Measurements from ENCODE around the gene B4GALNT3. TPM values are rescaled to one million over a fixed set of nuclear protein-coding genes. Genes with fewer than 3 reads are reported as not detected.

The B4GALNT3 gene
- total RNA-seq, 1 experiment from 2014 or later: 77.9 TPM

DNA sequence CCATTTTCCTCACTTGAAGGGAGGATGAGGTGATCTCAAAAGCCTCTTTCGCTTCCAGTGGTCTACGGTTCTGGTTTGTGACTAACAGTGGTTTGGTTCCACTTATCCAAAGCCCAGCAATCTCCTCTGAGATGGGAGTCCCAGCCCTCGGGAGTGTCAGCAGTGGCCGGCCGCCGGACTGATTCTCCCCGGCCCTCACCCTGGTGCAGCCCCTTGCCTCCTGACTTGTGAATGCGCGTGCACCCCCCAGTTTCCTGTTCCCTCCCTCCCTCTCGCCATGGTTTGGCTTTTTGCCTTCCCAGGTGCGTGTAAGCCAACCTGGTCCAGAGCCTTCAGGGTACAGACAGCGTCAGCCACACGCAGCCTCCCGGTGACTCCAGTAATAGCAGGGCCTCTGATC, 74.5 kb downstream of the B4GALNT3 start:
- intact Hi-C loops (cut with micrococcal nuclease; ENCODE audit: unreplicated experiment): no loop called here
- TF ChIP-seq, protein P1, sequence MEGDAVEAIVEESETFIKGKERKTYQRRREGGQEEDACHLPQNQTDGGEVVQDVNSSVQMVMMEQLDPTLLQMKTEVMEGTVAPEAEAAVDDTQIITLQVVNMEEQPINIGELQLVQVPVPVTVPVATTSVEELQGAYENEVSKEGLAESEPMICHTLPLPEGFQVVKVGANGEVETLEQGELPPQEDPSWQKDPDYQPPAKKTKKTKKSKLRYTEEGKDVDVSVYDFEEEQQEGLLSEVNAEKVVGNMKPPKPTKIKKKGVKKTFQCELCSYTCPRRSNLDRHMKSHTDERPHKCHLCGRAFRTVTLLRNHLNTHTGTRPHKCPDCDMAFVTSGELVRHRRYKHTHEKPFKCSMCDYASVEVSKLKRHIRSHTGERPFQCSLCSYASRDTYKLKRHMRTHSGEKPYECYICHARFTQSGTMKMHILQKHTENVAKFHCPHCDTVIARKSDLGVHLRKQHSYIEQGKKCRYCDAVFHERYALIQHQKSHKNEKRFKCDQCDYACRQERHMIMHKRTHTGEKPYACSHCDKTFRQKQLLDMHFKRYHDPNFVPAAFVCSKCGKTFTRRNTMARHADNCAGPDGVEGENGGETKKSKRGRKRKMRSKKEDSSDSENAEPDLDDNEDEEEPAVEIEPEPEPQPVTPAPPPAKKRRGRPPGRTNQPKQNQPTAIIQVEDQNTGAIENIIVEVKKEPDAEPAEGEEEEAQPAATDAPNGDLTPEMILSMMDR (IDR thresholded peaks at IDR 0.05; ENCODE audit: insufficient read depth in 1 of 2, low read depth in 1 of 2, low read length in 1 of 2, severe bottlenecking in 1 of 2, unreplicated experiment in 1 of 2): no peak
- Mint-ChIP-seq H3K36me3 (ENCODE audit: insufficient read depth, unreplicated experiment) (peaks cover 36% of the 10 kb centered on the region), H3K9me3 (ENCODE audit: unreplicated experiment) (peaks cover 17% of the 10 kb centered on the region), H3K4me1 (ENCODE audit: low read depth, unreplicated experiment) (peaks cover 26% of the 10 kb centered on the region), H3K27ac (ENCODE audit: unreplicated experiment) (peak overlapping the region; percentile 82), H3K4me3 (ENCODE audit: unreplicated experiment) (no peak overlapping the region), H3K27me3 (ENCODE audit: insufficient read depth, unreplicated experiment) (no peaks in the 10 kb centered on the region)
- DNase-seq: no peak
- no peak overlapping the region for H3K4me3 ChIP-seq (ENCODE audit: low read depth, low read length)
- CTCF ChIA-PET: no interaction called here
- POLR2A ChIA-PET: interaction anchor here (1.2 kb wide), 1 partner anchor 14 kb away, joined by 4 read pairs; no protein-coding TSS in a partner anchor
- H3K9me3 ChIP-seq: peaks cover 2% of the 10 kb centered on the region
- no peaks in the 10 kb centered on the region; the same call in 1 of the 2 replicates for H3K36me3 ChIP-seq (ENCODE audit: control insufficient read depth, insufficient read depth, low read length)
- no peaks in the 10 kb centered on the region for H3K27me3 ChIP-seq (replicated peaks; ENCODE audit: control insufficient read depth, insufficient read depth, low read length)
- no TSS peak for BruUV-seq (replicated peaks)
- peaks cover 23% of the 10 kb centered on the region for H3K4me1 ChIP-seq

DNA sequence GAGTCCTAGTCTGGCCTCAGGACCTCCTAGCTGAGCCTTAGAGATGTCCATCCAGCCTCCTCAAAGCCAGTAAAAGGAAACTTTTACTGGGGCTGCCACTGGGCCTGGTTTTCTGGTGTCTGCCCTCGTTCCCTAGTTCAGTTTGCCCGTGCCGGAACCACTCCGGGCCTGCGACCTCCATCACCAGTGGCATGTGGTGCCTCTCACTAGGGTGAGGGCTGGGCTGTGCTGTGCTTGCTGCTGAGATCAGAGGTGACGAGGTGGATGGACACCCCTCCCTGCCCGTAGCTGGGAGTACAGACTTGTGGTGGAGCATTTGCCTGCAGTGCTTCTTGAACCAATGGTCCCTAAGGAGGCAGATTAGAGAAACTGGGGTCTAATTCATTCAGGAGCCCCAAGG, 75.7 kb downstream of the B4GALNT3 start:
- Histone ChIP-seq H3K4me3 (ENCODE audit: low read depth, low read length) (no peak overlapping the region), H3K9me3 (no peaks in the 10 kb centered on the region), H3K36me3 (ENCODE audit: control insufficient read depth, insufficient read depth, low read length) (no peaks in the 10 kb centered on the region; the same call in 1 of the 2 replicates), H3K4me1 (peaks cover 23% of the 10 kb centered on the region), H3K27me3 (replicated peaks; ENCODE audit: control insufficient read depth, insufficient read depth, low read length) (no peaks in the 10 kb centered on the region)
- Mint-ChIP-seq H3K27me3 (ENCODE audit: insufficient read depth, unreplicated experiment) (no peaks in the 10 kb centered on the region), H3K4me3 (ENCODE audit: unreplicated experiment) (no peak overlapping the region), H3K4me1 (ENCODE audit: low read depth, unreplicated experiment) (peaks cover 30% of the 10 kb centered on the region), H3K27ac (ENCODE audit: unreplicated experiment) (peak overlapping the region; percentile 82), H3K9me3 (ENCODE audit: unreplicated experiment) (peaks cover 10% of the 10 kb centered on the region), H3K36me3 (ENCODE audit: insufficient read depth, unreplicated experiment) (peaks cover 44% of the 10 kb centered on the region)
- TF ChIP-seq, protein P1 (IDR thresholded peaks at IDR 0.05; ENCODE audit: insufficient read depth in 1 of 2, low read depth in 1 of 2, low read length in 1 of 2, severe bottlenecking in 1 of 2, unreplicated experiment in 1 of 2): no peak
- ChIA-PET POLR2A (interaction anchor here (0.7 kb wide), 1 partner anchor 101 kb away, joined by 3 read pairs; no protein-coding TSS in a partner anchor), CTCF (interaction anchor here (0.6 kb wide), 1 partner anchor 9 kb away, joined by 3 read pairs; no protein-coding TSS in a partner anchor)
- intact Hi-C loops (cut with micrococcal nuclease; ENCODE audit: unreplicated experiment): no loop called here
- no peak for DNase-seq
- no TSS peak for BruUV-seq (replicated peaks)

DNA sequence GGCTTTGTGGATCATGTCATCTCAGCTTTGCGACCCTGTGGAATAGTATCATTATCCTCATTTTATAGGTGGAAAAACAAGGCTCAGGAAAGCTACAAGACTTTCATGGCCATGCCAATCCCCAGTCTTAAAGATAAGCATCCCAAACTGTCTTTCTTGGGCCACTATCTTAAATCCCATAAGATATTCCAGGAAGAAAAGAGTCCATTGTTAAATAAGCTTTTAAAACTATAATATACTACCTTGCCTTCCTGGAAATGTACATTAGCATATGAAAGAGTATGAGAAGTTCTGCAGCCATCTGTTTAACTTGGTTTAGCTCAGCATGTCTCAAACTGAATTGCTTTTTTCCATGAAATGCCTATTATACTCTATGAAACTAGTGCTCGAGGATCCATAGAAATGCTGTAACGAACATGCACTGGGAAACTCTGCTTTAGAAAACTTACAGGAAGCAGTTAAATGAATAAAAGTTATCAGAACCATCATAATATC, 77.1 kb downstream of the B4GALNT3 start:
- no peak overlapping the region for H3K4me3 Mint-ChIP-seq (ENCODE audit: unreplicated experiment)
- intact Hi-C loops (cut with micrococcal nuclease; ENCODE audit: unreplicated experiment): no loop called here
- POLR2A ChIA-PET: interaction anchor here (0.5 kb wide), 1 partner anchor 33 kb away, joined by 5 read pairs; no protein-coding TSS in a partner anchor

More for the DNA sequence above, 77.1 kb downstream of the B4GALNT3 start:
- H3K36me3 Mint-ChIP-seq (ENCODE audit: insufficient read depth, unreplicated experiment): peaks cover 47% of the 10 kb centered on the region
- Histone ChIP-seq H3K4me1 (peaks cover 30% of the 10 kb centered on the region), H3K36me3 (ENCODE audit: control insufficient read depth, insufficient read depth, low read length) (no peaks in the 10 kb centered on the region; the same call in none of the 2 replicates), H3K4me3 (ENCODE audit: low read depth, low read length) (no peak overlapping the region), H3K27me3 (replicated peaks; ENCODE audit: control insufficient read depth, insufficient read depth, low read length) (no peaks in the 10 kb centered on the region), H3K9me3 (no peaks in the 10 kb centered on the region)
- TF ChIP-seq, protein P1 (IDR thresholded peaks at IDR 0.05; ENCODE audit: insufficient read depth in 1 of 2, low read depth in 1 of 2, low read length in 1 of 2, severe bottlenecking in 1 of 2, unreplicated experiment in 1 of 2): no peak
- no peak overlapping the region for H3K27ac Mint-ChIP-seq (ENCODE audit: unreplicated experiment)
- CTCF ChIA-PET: interaction anchor here (0.6 kb wide), 1 partner anchor 49 kb away, joined by 3 read pairs; no protein-coding TSS in a partner anchor
- H3K9me3 Mint-ChIP-seq (ENCODE audit: unreplicated experiment): no peaks in the 10 kb centered on the region
- DNase-seq: no peak
- peaks cover 29% of the 10 kb centered on the region for H3K4me1 Mint-ChIP-seq (ENCODE audit: low read depth, unreplicated experiment)
- BruUV-seq (replicated peaks): no TSS peak
- H3K27me3 Mint-ChIP-seq (ENCODE audit: insufficient read depth, unreplicated experiment): no peaks in the 10 kb centered on the region
